SIG-M5 treated with dmso at 0.1 percent for 504 hours (cell line): ENCODE measurements around the gene MALL.
A peak's percentile ranks its signal among the peaks of the same experiment; 100 is the strongest.
"Not testable (repeated sequence)": the region's sequence is repeated elsewhere in the genome, so short reads cannot be mapped to it uniquely, and the experiment has no call there.

Source experiments
- DNase-seq: peaks from one replicate; lab custom pipeline; 2025; ENCODE audit not compliant: unreplicated experiment; lab: John Stamatoyannopoulos, UW

MALL gene

GRCh38 chr2:110115291-110116032, at the start of gene MALL:
TSS of gene MALL (minus strand) at chr2:110115822. CDS start at chr2:110115792, 30 bp downstream.
- DNase-seq, result peak; percentile 28

- peak; percentile 34 for DNase-seq
These were observed 41.7 kb upstream of the MALL start for GRCh38 chr2:110157153-110157793.

- not testable (repeated sequence) for DNase-seq
These were observed 39.2 kb upstream of the MALL start for GRCh38 chr2:110154828-110155227.

GRCh38 chr2:110154188-110154587, 38.6 kb upstream of the MALL start:
- not testable (repeated sequence) for DNase-seq

GRCh38 chr2:110153416-110153815, 37.8 kb upstream of the MALL start:
- DNase-seq, result no peak

GRCh38 chr2:110152943-110153342, 37.3 kb upstream of the MALL start:
- no peak for DNase-seq

GRCh38 chr2:110149330-110150220, 34.0 kb upstream of the MALL start:
- no peak for DNase-seq

GRCh38 chr2:110146945-110147332, 31.3 kb upstream of the MALL start:
- no peak for DNase-seq

GRCh38 chr2:110146183-110146944, 30.7 kb upstream of the MALL start:
- no peak for DNase-seq

- DNase-seq, result no peak
These were observed 28.4 kb upstream of the MALL start for GRCh38 chr2:110143982-110144381.

GRCh38 chr2:110140401-110140800, 24.8 kb upstream of the MALL start:
- no peak for DNase-seq

GRCh38 chr2:110134025-110134424, 18.4 kb upstream of the MALL start:
- no peak for DNase-seq

GRCh38 chr2:110131166-110131565, 15.5 kb upstream of the MALL start:
- no peak for DNase-seq

GRCh38 chr2:110130757-110131156, 15.1 kb upstream of the MALL start:
- no peak for DNase-seq

GRCh38 chr2:110126906-110127305, 11.3 kb upstream of the MALL start:
- DNase-seq, result no peak

- no peak for DNase-seq
These were observed 10.6 kb upstream of the MALL start for GRCh38 chr2:110126086-110126773.

GRCh38 chr2:110124939-110125691, 9.5 kb upstream of the MALL start:
- no peak for DNase-seq

GRCh38 chr2:110124038-110124825, 8.6 kb upstream of the MALL start:
- DNase-seq, result no peak

GRCh38 chr2:110121592-110121991, 6.0 kb upstream of the MALL start:
- no peak for DNase-seq
